Activated naive CD4-positive, alpha-beta T cell treated with anti-CD3 and anti-CD28 coated beads for 36 hours (primary cell): ENCODE data around the gene TJP3. TPM values are rescaled to one million over a fixed set of nuclear protein-coding genes. Genes with fewer than 3 reads are reported as not detected.
"Not testable (repeated sequence)": the region's sequence is repeated elsewhere in the genome, so short reads cannot be mapped to it uniquely, and the experiment has no call there.

Source experiments
- CTCF ChIA-PET: fragments of 350-600 bp; sonication (Branson Sonifier 250); formaldehyde crosslinking; loops from one replicate; lab custom pipeline; 2021; ENCODE audit warnings: antibody characterized with exemption; lab: Charles Lee
- DNase-seq: peaks from one replicate; pipeline ENCODE4 v3.0.0-alpha.2; 2020
- H3K27ac Mint-ChIP-seq: one replicate; pipeline ENCODE4 v1.8.0; 2021; ENCODE audit warnings: mild to moderate bottlenecking, mixed read lengths
- H3K27me3 Mint-ChIP-seq: one replicate; pipeline ENCODE4 v1.8.0; 2021; ENCODE audit warnings: low read depth, mixed read lengths
- H3K36me3 Mint-ChIP-seq: one replicate; pipeline ENCODE4 v1.8.0; 2021; ENCODE audit warnings: low read depth, mixed read lengths
- H3K4me1 Mint-ChIP-seq: one replicate; pipeline ENCODE4 v1.8.0; 2021; ENCODE audit warnings: low read depth, mixed read lengths
- H3K4me3 Mint-ChIP-seq: one replicate; pipeline ENCODE4 v1.8.0; 2021; ENCODE audit warnings: mild to moderate bottlenecking, moderate library complexity, mixed read lengths
- H3K9me3 Mint-ChIP-seq: one replicate; pipeline ENCODE4 v1.8.0; 2021; ENCODE audit warnings: mixed read lengths
- intact Hi-C: fragments of 100-400 bp; cut with micrococcal nuclease; formaldehyde crosslinking; loops from one replicate; pipeline ENCODE4 v1.15.1; 2023
- total RNA-seq, 2 experiments: library from RNA; stranded (reverse); gene quantifications; one replicate each; pipeline ENCODE4 v1.2.3, GENCODE V29; 2021

The TJP3 gene
- total RNA-seq, 2 experiments from 2014 or later = 0.93 to 1.6 TPM

DNA sequence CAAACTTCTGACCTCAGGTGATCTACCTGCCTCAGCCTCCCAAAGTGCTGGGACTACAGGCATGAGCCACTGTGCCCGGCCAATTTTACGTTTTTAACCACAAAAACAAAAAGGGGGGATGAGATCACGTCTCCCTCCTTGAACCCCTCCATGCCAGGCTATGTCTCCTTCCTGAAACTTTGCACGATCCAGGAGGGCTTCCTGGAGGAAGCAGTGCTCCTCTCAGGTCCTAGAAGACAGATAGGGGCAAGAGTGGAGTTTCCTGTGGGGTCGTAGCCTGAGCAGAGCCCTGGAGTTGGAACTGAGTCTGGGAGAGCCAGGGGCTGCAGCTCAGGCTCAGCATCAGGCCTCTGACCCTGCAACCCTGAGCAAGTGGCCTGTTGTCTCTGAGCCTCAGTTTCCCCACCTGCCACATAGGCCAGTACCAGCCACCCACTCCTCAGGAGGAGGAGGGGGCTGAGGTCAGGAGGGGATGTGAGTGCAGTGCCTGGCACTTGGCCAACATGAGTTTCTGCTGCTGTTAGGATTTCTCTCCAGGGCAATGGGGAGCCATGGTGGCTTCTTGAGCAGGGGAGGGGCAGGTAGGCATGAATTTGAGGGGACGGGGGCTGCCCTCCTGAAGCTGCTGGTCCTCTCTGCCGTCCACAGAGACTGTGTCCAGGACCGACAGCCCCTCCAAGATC, 37.3 kb downstream of the TJP3 start:
- no peak overlapping the region for H3K27ac Mint-ChIP-seq
- no peak overlapping the region for H3K4me3 Mint-ChIP-seq
- H3K27me3 Mint-ChIP-seq = no peaks in the 10 kb centered on the region
- DNase-seq = no peak
- H3K9me3 Mint-ChIP-seq = no peaks in the 10 kb centered on the region
- intact Hi-C loops = no loop called here
- H3K4me1 Mint-ChIP-seq = no peaks in the 10 kb centered on the region
- peaks cover 3% of the 10 kb centered on the region for H3K36me3 Mint-ChIP-seq
- CTCF ChIA-PET = no interaction called here

DNA sequence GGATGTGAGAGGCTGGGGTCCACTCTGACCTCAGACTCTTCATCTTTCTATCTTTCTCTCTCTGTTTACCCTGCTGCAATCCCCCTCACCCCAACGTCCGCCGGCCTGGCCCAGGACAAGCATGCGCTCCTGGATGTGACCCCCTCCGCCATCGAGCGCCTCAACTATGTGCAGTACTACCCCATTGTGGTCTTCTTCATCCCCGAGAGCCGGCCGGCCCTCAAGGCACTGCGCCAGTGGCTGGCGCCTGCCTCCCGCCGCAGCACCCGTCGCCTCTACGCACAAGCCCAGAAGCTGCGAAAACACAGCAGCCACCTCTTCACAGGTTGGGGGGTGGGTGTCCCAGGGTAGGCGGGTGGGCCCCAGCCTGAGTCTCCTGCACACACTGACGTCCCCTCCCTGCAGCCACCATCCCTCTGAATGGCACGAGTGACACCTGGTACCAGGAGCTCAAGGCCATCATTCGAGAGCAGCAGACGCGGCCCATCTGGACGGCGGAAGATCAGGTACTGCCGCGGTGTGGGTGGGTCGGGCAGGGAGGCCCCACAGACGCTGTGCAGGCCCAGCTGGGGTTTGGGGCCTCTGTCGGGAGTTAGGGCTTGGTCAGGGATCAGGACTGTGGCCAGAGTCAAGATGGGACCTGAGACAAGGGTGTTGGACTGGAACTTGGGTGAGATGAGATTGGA, 38.3 kb downstream of the TJP3 start:
- CTCF ChIA-PET = interaction anchor here (1.0 kb wide), 1 partner anchor 26 kb away, joined by 3 read pairs; no protein-coding TSS in a partner anchor
- no peak overlapping the region for H3K4me3 Mint-ChIP-seq
- no peaks in the 10 kb centered on the region for H3K27me3 Mint-ChIP-seq
- H3K36me3 Mint-ChIP-seq = peaks cover 7% of the 10 kb centered on the region
- H3K4me1 Mint-ChIP-seq = no peaks in the 10 kb centered on the region
- H3K9me3 Mint-ChIP-seq = no peaks in the 10 kb centered on the region
- intact Hi-C loops = no loop called here
- no peak overlapping the region for H3K27ac Mint-ChIP-seq
- DNase-seq = no peak

DNA sequence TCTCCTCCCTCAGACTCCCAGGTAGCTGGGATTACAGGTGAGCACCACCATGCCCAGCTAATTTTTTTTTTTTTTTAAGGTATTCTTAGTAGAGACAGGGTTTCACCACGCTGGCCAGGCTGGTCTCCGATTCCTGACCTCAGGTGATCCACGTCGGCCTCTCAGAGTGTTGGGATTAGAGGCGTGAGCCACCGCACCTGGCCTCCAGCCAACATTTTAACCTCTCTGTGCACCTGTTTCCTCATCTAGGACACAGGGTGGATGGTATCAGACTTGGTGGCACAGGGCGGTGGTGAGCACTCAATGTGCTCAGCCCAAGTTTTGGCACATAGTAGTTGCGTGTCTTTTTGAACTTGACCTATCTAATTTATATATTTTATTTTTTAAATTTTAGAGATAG, 40.8 kb downstream of the TJP3 start:
- no peaks in the 10 kb centered on the region for H3K27me3 Mint-ChIP-seq
- H3K4me1 Mint-ChIP-seq = no peaks in the 10 kb centered on the region

DNA sequence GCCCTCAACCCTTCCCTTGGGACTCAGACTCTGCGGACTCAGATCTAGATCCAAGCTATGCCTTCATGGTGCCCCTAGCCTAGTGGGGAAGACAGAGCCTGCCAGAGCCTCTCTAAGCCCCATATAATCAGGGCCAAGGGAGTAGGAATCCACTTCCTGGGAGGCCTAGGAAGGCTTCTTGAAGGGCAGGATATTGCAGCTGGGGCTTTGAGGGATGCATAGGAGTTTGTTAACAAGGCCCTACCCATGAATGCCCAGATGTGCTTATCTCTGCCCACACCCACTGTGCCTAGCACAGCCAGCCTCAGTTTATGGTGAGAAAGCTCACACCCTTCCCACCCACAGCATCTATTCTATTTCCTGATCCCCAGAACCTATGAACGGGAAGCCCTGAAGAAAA, 42.0 kb downstream of the TJP3 start:
- H3K27me3 Mint-ChIP-seq = no peaks in the 10 kb centered on the region
- H3K27ac Mint-ChIP-seq = no peak overlapping the region
- no peak overlapping the region for H3K4me3 Mint-ChIP-seq
- no peaks in the 10 kb centered on the region for H3K9me3 Mint-ChIP-seq
- H3K4me1 Mint-ChIP-seq = peaks cover 5% of the 10 kb centered on the region
- no peak for DNase-seq
- CTCF ChIA-PET = interaction anchor here (1.2 kb wide), 1 partner anchor 12 kb away, joined by 3 read pairs; the partner anchor contains the start of gene MRPL54
- intact Hi-C loops = no loop called here
- H3K36me3 Mint-ChIP-seq = peaks cover 11% of the 10 kb centered on the region

More for the DNA sequence above, 40.8 kb downstream of the TJP3 start:
- DNase-seq = no peak
- intact Hi-C loops = no loop called here
- H3K36me3 Mint-ChIP-seq = peaks cover 11% of the 10 kb centered on the region
- H3K9me3 Mint-ChIP-seq = no peaks in the 10 kb centered on the region
- no peak overlapping the region for H3K4me3 Mint-ChIP-seq
- CTCF ChIA-PET = interaction anchor here (1.2 kb wide), 1 partner anchor 14 kb away, joined by 3 read pairs; the partner anchor contains the start of gene MRPL54
- H3K27ac Mint-ChIP-seq = no peak overlapping the region

DNA sequence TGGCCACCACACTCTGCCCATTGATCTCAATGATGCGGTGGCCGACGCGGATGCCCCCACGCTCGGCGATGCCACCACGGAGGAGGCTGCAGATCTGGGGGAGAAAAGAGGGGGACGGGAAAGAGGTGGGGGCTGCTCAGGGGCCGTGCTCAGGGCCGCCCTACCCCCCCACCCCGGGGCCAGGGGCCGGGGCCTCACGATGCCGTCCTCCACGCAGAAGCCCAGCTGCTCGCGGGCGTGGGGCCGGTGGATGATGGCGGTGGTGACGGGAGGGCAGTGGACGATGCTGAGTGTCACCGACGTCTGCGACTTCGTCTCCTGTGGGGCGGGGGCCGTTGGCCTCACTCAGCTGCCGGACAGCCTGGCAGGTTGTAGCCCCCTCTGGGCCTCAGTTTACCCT, 43.1 kb downstream of the TJP3 start:
- intact Hi-C loops = no loop called here
- CTCF ChIA-PET = no interaction called here
- peaks cover 11% of the 10 kb centered on the region for H3K36me3 Mint-ChIP-seq
- no peak overlapping the region for H3K27ac Mint-ChIP-seq
- peaks cover 10% of the 10 kb centered on the region for H3K4me1 Mint-ChIP-seq
- no peaks in the 10 kb centered on the region for H3K27me3 Mint-ChIP-seq
- DNase-seq = no peak
- no peak overlapping the region for H3K4me3 Mint-ChIP-seq
- no peaks in the 10 kb centered on the region for H3K9me3 Mint-ChIP-seq

DNA sequence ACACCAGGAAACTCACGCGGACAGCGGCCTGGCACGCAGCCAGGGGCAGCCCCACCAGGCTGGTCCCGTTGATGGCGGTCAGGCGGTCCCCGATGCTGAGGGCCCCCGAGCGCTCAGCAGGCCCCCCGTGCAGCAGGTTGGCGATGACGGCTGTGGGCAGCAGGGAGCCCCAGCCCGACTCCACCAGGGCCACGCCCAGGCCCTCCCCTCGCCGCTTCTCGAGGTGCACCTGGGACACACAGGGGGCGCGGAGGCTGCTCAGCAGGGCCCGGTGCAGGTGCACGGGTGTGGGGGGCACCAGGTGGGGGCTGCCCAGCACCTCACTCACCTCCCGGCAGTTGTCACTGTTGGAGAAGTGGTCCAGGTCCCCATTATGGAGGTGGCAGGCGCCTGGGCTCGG, 44.3 kb downstream of the TJP3 start:
- no peaks in the 10 kb centered on the region for H3K9me3 Mint-ChIP-seq
- H3K36me3 Mint-ChIP-seq = peaks cover 12% of the 10 kb centered on the region
- DNase-seq = no peak
- no peaks in the 10 kb centered on the region for H3K27me3 Mint-ChIP-seq
- no peak overlapping the region for H3K27ac Mint-ChIP-seq
- CTCF ChIA-PET = no interaction called here
- intact Hi-C loops = no loop called here
- peaks cover 17% of the 10 kb centered on the region for H3K4me1 Mint-ChIP-seq
- no peak overlapping the region for H3K4me3 Mint-ChIP-seq

DNA sequence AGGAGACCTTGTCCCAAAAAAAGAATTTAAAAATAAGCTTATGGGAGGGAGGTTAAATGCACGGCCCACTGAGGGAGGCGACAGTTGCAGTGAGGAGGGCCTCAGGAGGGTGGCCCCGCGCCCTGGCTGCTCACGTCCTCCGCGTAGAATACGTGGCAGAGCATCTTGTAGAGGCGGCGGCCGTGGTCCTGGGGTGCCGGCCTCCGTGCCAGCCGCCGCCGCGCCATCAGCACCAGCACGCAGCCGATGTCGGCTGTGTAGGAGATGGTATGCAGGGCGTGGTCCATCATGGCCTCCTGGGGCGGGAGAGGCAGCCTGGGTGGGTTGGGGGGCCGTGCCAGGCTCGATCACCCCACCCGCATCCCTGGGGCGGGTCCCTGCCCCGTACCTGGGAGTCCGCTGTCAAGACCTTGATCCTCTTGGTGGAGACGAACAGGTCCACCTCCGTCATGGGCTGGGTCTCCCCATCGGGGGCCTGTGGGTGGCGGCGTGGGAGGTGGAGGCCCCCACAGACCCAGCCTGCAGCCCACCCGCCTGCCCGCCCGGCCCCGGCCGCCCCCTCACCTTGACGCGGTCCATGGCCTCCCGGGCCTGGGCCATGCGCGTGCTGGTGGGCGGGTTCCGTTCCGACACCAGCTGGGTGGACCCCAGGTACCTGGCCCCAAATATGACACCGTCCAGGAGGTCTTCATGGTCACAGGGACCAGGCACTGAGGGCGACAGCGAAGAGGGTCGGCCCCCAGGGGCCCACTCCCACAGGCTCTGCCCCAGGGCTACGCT, 45.6 kb downstream of the TJP3 start:
- no peak for DNase-seq
- H3K27ac Mint-ChIP-seq = no peak overlapping the region
- no peaks in the 10 kb centered on the region for H3K27me3 Mint-ChIP-seq
- CTCF ChIA-PET = interaction anchor here (1.0 kb wide), 1 partner anchor 85 kb away, joined by 3 read pairs; no protein-coding TSS in a partner anchor
- intact Hi-C loops = no loop called here
- H3K36me3 Mint-ChIP-seq = peaks cover 15% of the 10 kb centered on the region
- peaks cover 23% of the 10 kb centered on the region for H3K4me1 Mint-ChIP-seq
- no peak overlapping the region for H3K4me3 Mint-ChIP-seq
- H3K9me3 Mint-ChIP-seq = no peaks in the 10 kb centered on the region

DNA sequence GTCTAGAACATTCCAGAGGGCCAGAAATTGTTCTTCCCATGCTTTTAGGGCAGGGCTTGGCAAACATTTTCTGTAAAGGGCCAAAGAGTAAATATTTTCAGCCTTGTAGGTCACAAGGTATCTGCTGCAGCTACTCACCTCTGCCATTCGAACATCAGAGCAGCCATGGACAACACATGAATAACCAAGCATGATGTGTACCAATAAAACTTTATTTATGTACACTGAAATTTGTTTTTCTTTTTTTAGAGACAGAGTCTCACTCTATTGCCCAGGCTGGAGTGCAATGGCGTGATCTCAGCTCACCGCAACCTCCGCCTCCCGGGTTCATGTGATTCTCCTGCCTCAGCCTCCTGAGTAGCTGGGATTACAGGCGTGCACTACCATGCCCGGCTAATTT, 49.5 kb downstream of the TJP3 start:
- H3K4me3 Mint-ChIP-seq, H3K27me3 Mint-ChIP-seq, H3K9me3 Mint-ChIP-seq, intact Hi-C loops, H3K27ac Mint-ChIP-seq, DNase-seq: not testable (repeated sequence)
- peaks cover 46% of the 10 kb centered on the region for H3K4me1 Mint-ChIP-seq
- CTCF ChIA-PET = interaction anchor here (0.6 to 1.0 kb wide), 2 partner anchors 64 to 149 kb away, joined by 3 read pairs; no protein-coding TSS in a partner anchor
- peaks cover 11% of the 10 kb centered on the region for H3K36me3 Mint-ChIP-seq

DNA sequence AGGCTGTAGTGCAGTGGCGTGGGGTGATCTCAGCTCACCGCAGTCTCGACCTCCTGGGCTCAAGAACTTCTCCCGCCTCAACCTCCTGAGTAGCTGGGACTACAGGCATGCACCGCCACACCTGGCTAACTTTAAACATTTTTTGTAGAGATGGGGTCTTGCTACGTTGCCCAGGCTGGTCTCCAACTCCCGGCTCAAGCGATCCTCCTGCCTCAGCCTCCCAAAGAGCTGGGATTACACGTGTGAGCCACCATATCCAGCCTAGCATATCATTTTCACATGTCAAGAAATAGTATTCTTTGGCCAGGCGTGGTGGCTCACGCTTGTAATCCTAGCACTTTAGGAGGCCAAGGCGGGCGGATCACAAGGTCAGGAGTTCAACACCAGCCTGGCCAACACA, 50.1 kb downstream of the TJP3 start:
- H3K4me3 Mint-ChIP-seq, H3K27me3 Mint-ChIP-seq, intact Hi-C loops, H3K27ac Mint-ChIP-seq, H3K9me3 Mint-ChIP-seq, DNase-seq: not testable (repeated sequence)
- Mint-ChIP-seq H3K36me3 (peaks cover 12% of the 10 kb centered on the region), H3K4me1 (peaks cover 52% of the 10 kb centered on the region)
- CTCF ChIA-PET = interaction anchor here (0.6 to 1.0 kb wide), 2 partner anchors 64 to 150 kb away, joined by 3 read pairs; no protein-coding TSS in a partner anchor

DNA sequence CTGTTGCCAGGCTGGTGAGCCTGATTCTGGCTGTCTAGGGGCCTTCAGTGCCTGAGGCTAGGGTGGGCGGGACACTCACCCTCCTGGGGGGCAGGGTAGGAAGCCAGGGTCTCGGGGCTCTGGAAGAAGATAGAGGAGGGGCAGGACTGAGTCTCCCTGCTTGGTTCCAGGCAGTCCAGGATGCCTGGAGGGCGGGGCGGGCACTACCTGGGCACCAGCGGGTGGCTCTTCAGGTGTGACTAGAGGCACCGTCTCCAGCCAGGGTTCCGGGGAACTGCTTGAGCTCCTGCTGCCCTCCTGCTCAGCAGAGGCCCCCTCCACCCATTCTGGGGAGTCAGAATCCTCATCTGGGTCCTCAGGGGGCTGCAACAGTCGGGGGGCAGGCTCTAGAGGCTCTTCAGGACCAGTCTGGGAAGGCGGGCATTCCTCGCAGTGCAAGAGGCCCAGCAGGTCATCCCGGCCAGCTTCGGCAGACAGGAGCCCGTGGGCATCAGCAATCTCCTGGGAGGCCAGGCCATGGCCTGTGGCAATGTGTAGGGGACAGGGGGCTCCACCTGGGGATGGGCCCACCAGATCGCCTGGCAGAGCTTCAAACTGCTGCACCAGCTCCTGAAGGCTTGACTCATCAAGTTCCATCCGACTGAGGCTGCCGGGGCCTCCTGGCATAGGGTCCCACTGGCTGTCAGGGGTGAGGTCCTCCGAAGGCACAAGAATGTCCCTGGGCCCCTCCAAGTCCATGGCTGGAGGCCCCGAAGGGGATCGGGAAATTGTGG, 51.5 kb downstream of the TJP3 start:
- Mint-ChIP-seq H3K36me3 (peaks cover 11% of the 10 kb centered on the region), H3K9me3 (no peaks in the 10 kb centered on the region), H3K27me3 (no peaks in the 10 kb centered on the region), H3K4me3 (peak overlapping the region; percentile 99), H3K27ac (no peak overlapping the region), H3K4me1 (peaks cover 53% of the 10 kb centered on the region)
- DNase-seq = no peak
- intact Hi-C loops = loop anchor here (2.0 to 5.0 kb wide), 9 partner anchors 187 to 1158 kb away; partner anchors contain the start of genes CHAF1A, DAPK3, DPP9 and EEF2
- CTCF ChIA-PET = interaction anchor here (0.7 kb wide), 1 partner anchor 34 kb away, joined by 3 read pairs; no protein-coding TSS in a partner anchor

DNA sequence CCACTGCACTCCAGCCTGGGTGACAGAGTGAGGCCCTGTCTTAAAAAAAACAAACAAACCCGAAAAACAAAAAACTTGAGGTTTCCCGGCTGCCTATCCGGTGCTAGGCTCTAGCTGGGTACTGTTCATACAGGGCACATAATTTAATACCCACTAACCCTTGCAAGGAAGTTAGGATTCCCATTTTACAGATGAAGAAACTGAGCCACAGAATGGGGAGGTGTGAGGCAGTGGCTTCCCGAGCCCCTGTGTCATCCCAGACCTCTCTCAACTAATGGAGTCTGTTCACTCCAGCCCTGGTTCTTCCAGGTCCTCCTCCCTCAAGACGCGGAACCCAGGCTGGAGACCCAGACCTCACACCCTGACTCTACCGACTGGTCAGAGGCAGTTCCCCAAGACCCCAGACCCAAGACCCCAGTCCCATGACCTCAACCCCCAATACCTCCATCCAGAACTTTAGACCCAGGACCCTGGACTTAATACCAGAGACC, 52.7 kb downstream of the TJP3 start:
- peak overlapping the region; percentile 99 for H3K4me3 Mint-ChIP-seq
- peaks cover 45% of the 10 kb centered on the region for H3K4me1 Mint-ChIP-seq
- peak overlapping the region; percentile 96 for H3K27ac Mint-ChIP-seq
- CTCF ChIA-PET = interaction anchor here (0.7 to 2.4 kb wide), 4 partner anchors 37 to 61 kb away, joined by 3 to 15 read pairs (median 4); no protein-coding TSS in a partner anchor
- no peaks in the 10 kb centered on the region for H3K27me3 Mint-ChIP-seq
- DNase-seq = peak; percentile 30
- H3K9me3 Mint-ChIP-seq = no peaks in the 10 kb centered on the region
- intact Hi-C loops = loop anchor here (2.0 to 5.0 kb wide), 9 partner anchors 189 to 1156 kb away; partner anchors contain the start of genes CHAF1A, DAPK3, DPP9 and EEF2
- peaks cover 11% of the 10 kb centered on the region for H3K36me3 Mint-ChIP-seq
